ENCODE measurements around the gene UBASH3B.

UBASH3B gene

DNA sequence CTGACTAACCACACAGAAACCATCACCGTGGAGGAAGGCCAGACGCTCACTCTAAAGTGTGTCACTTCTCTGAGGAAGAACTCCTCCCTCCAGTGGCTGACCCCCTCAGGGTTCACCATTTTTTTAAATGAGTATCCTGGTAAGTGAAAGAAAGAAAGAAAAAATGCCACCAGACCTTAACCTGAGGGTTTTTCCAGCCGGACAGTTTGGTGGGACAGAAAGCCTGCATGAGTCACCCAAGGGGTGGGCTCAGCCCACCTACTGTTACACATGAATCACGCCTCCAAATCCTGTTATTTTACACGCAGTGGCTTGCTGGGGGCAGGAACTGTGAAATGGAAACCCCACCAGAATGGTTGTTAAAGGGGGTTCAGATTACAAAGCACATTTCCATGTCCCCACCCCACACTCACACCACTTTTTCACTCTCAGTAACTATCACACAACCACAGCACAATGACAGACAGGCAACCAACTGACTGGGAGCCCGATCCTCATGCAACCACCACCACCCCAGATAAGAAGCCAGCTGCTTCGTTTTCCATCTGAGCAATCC is 194.6 kb downstream of the UBASH3B start:
- H3K4me3 ChIP-seq (ENCODE audit: low read length) = no peak overlapping the region
- TF ChIP-seq, protein P1, sequence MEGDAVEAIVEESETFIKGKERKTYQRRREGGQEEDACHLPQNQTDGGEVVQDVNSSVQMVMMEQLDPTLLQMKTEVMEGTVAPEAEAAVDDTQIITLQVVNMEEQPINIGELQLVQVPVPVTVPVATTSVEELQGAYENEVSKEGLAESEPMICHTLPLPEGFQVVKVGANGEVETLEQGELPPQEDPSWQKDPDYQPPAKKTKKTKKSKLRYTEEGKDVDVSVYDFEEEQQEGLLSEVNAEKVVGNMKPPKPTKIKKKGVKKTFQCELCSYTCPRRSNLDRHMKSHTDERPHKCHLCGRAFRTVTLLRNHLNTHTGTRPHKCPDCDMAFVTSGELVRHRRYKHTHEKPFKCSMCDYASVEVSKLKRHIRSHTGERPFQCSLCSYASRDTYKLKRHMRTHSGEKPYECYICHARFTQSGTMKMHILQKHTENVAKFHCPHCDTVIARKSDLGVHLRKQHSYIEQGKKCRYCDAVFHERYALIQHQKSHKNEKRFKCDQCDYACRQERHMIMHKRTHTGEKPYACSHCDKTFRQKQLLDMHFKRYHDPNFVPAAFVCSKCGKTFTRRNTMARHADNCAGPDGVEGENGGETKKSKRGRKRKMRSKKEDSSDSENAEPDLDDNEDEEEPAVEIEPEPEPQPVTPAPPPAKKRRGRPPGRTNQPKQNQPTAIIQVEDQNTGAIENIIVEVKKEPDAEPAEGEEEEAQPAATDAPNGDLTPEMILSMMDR (IDR thresholded peaks at IDR 0.05; ENCODE audit: insufficient read depth, low read depth, low read length, missing control alignments) = no peak
- peak; percentile 45 for DNase-seq (ENCODE audit: low read depth)

DNA sequence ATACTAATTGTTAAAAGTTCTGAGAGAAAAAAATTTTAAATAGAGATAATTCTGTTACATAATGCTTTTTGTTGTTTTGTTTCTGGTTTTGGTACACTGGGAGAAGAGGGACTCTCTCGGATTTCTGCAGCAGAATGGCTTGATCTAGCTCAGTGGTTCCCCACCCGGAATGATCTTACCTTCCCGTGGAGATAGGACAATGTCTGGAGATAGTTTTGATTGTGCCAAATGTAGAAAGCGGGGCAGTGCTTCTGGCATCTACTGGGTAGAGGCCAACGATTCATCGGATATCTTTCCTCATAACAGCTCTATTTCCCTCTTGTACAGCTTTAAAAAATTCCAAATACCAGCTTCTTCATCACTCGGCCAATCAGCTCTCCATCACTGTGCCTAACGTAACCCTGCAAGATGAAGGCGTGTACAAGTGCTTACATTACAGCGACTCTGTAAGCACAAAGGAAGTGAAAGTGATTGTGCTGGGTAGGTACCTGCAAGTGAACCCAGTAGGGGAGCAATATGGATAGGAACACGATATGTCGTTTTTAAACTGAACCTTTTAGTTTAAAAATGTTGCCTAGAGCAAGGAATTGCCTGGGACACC is 195.9 kb downstream of the UBASH3B start:
- H3K4me3 ChIP-seq (ENCODE audit: low read length) = no peak overlapping the region
- TF ChIP-seq, protein P1 (IDR thresholded peaks at IDR 0.05; ENCODE audit: insufficient read depth, low read depth, low read length, missing control alignments) = no peak
- no peak for DNase-seq (ENCODE audit: low read depth)

DNA sequence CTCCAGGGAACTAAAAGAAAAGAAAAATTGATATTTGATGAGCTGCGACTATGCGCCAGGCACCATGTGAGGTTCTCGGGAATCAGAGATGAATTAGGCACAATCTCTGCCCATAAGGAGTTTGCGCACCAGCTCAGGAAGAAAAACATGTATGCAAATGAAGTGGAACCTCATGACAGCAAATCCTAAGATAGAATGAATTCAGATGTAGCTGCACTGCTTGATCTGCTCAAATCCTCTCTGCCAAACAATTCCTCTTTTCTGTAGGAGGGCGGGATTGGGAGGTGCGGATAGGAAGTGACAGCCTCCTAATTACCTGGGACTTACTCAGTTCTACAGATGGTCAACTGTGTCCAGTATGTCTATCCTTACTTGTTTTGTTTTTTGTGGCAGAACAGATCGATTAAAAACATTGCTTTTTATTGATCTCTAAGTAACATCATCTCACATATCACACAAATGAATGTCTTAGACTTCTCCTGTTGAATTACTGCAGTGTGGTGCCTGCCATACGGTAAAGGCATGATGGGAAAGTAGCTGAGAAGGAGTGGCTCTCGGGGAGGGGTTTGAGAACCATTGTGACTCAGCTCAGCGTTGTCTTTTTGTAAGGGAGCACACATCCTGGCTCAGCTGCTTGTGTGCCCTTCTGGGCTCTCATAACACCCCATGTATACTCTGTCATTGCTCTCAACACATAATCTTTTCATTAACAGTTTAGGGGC is 196.7 kb downstream of the UBASH3B start:
- peak; percentile 71 for DNase-seq (ENCODE audit: low read depth)
- TF ChIP-seq, protein P1 (IDR thresholded peaks at IDR 0.05; ENCODE audit: insufficient read depth, low read depth, low read length, missing control alignments) = no peak
- H3K4me3 ChIP-seq (ENCODE audit: low read length) = no peak overlapping the region

DNA sequence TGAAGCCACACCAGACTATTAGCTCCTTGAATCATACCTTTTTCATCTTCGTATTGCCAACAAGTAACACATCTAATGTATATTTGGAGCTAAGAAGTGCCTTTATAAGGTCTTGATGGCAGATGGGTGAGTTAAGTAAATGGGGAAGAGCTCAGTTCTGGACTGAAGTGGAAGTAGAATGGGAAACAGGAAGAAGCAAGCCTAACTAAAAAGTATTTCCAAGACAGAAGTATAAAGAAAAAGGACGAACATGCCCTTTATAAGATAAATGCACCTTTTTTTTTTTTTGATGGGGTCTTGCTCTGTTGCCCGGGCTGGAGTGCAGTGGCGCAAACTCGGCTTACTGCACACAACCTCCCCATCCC is 197.3 kb downstream of the UBASH3B start:
- DNase-seq (ENCODE audit: low read depth) = no peak
- TF ChIP-seq, protein P1 (IDR thresholded peaks at IDR 0.05; ENCODE audit: insufficient read depth, low read depth, low read length, missing control alignments) = no peak
- H3K4me3 ChIP-seq (ENCODE audit: low read length) = no peak overlapping the region

GRCh38 chr11:122853261-122853660 is 197.7 kb downstream of the UBASH3B start:
- no peak overlapping the region for H3K4me3 ChIP-seq (ENCODE audit: low read length)
- TF ChIP-seq, protein P1 (IDR thresholded peaks at IDR 0.05; ENCODE audit: insufficient read depth, low read depth, low read length, missing control alignments) = no peak
- no peak for DNase-seq (ENCODE audit: low read depth)

DNA sequence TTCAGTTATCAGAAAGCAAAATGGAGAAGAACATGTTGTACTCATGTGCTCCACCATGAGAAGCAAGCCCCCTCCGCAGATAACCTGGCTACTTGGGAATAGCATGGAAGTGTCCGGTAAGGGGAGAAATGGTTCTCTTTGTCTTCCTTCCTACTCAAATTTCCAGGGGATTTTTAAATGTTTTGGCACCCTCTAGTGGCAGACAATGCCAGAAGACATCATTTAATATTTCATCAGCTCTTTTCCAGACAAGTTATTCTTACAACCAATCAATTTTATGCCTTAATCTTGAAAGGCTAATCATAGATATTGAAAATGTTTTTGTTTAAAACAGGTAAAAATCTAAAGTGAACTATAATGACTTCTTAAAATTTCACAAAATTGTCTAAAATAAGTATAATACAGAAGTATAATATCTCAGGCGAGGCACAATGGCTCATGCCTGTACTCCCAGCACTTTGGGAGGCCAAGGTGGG is 198.5 kb downstream of the UBASH3B start:
- no peak overlapping the region for H3K4me3 ChIP-seq (ENCODE audit: low read length)
- peak; percentile 84 for DNase-seq (ENCODE audit: low read depth)
- TF ChIP-seq, protein P1 (IDR thresholded peaks at IDR 0.05; ENCODE audit: insufficient read depth, low read depth, low read length, missing control alignments) = peak; percentile 59

Data from epithelial cell of esophagus (primary cell).